K562 treated with DMSO at 1 percent for 4 hours (cell line): ENCODE measurements around the gene ZNF334. TPM values are rescaled to one million over a fixed set of nuclear protein-coding genes. Genes with fewer than 3 reads are reported as not detected.

Experiments
- total RNA-seq: library from RNA; unstranded; fragments of 300-600 nt; gene quantifications from 2 replicates; pipeline ENCODE4 v1.2.3, GENCODE V29; 2022; ENCODE audit not compliant: insufficient read depth

Gene ZNF334
- total RNA-seq: 0.32 and 0.36 TPM in 2 replicates

GRCh38 chr20:46512943-46513844 is at the start of gene ZNF334:
Gene ZNF334 (minus strand): TSS chr20:46513559. CDS start chr20:46512102, 1,457 bp downstream.

GRCh38 chr20:46550461-46550860 is 37.1 kb upstream of the ZNF334 start, which contains the start of gene OCSTAMP:
Gene OCSTAMP (minus strand): TSS chr20:46550654. CDS start chr20:46550560, 94 bp downstream.

Other genes with a start within 250 kb of the ZNF334 start
- gene CDH22, start 205.1 kb downstream of the ZNF334 start, total RNA-seq: not detected in 2 replicates
- gene ELMO2, start 106.9 kb downstream of the ZNF334 start, total RNA-seq: 16.1 TPM in 2 replicates
- gene OCSTAMP, start 37.1 kb upstream of the ZNF334 start, total RNA-seq: not detected in 2 replicates
- gene SLC13A3, start 137.9 kb upstream of the ZNF334 start, total RNA-seq: 11.6 and 13.4 TPM in 2 replicates
- gene TP53RK, start 175.9 kb upstream of the ZNF334 start, total RNA-seq: 8.6 and 8.7 TPM in 2 replicates
- 0.54 and 0.88 TPM in 2 replicates for gene SLC2A10, start 196.1 kb upstream of the ZNF334 start, total RNA-seq